IMR-90 (cell line): Measurements from ENCODE around the gene TBC1D10A.

ENCODE experiments used
- BHLHE40 ChIP-seq: fragments of 150-350 bp; IDR thresholded peaks from 2 replicates; pipeline ENCODE4 v1.6.1; 2016; ENCODE audit warnings: mild to moderate bottlenecking, low read depth, low read length
- CTCF ChIP-seq: conservative IDR thresholded peaks from 2 replicates; pipeline ENCODE4 v1.5.1; 2012; ENCODE audit warnings: mild to moderate bottlenecking, low read depth, low read length, improper control_type of control experiment
- ELK1 ChIP-seq: fragments of 150-350 bp; IDR thresholded peaks from 2 replicates; pipeline ENCODE4 v1.6.1; 2016; ENCODE audit warnings: low read depth, mild to moderate bottlenecking, low read length, moderate library complexity, borderline replicate concordance
- MXI1 ChIP-seq: IDR thresholded peaks from 2 replicates; pipeline ENCODE4 v1.6.1; 2012; ENCODE audit warnings: low read depth, mild to moderate bottlenecking, low read length, moderate library complexity, borderline replicate concordance
- POLR2A ChIP-seq: IDR thresholded peaks from 2 replicates; pipeline ENCODE4 v1.6.1; 2012; ENCODE audit warnings: mild to moderate bottlenecking, low read depth, low read length
- RAD21 ChIP-seq: IDR thresholded peaks from 2 replicates; pipeline ENCODE4 v1.6.1; 2012; ENCODE audit warnings: low read length, improper control_type of control experiment
- RCOR1 ChIP-seq: IDR thresholded peaks from 2 replicates; pipeline ENCODE4 v1.6.1; 2012; ENCODE audit warnings: mild to moderate bottlenecking, low read length, improper control_type of control experiment; ENCODE audit not compliant: insufficient replicate concordance
- RFX5 ChIP-seq: IDR thresholded peaks from 2 replicates; pipeline ENCODE4 v1.8.0; 2012; ENCODE audit warnings: low read depth, mild to moderate bottlenecking, low read length, moderate library complexity
- USF2 ChIP-seq: fragments of 150-350 bp; IDR thresholded peaks from 2 replicates; pipeline ENCODE4 v1.6.1; 2017; ENCODE audit warnings: mild to moderate bottlenecking, antibody characterized with exemption, low read length, low read depth

GRCh38 chr22:30306627-30307011 lies 20.1 kb downstream of the TBC1D10A start:
- TF ChIP-seq MXI1: no peak
- TF ChIP-seq CTCF: no peak
- no peak for TF ChIP-seq BHLHE40
- no peak for TF ChIP-seq ELK1
- TF ChIP-seq RFX5: no peak
- no peak for TF ChIP-seq USF2
- no peak for TF ChIP-seq POLR2A
- TF ChIP-seq RCOR1: no peak
- no peak for TF ChIP-seq RAD21
